ENCODE measurements around the gene ALLC.

ALLC gene

DNA sequence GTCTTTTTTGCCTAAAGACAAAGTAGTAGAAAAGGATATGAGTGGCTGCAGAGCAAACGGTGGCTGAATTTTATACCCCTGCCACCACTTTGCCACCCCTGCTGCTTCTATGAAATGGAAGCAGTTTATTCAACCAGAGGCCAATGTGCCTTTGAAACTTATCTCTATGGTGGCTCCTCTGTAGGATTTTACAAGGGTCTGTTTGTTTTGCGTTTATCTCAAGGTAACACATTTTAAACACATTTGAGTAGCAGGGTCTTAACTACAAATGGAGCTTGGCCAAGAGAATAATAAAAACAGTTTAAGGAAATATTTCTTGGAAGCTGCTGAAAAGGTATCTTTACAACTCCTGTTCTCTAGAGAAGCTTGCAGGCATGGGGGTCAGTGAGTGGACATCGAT, 6.1 kb downstream of the ALLC start:
- no peak overlapping the region for H3K4me3 ChIP-seq (ENCODE audit: low read depth, low read length)
- DNase-seq (ENCODE audit: low read depth, low spot score), result no peak
- in situ Hi-C loops (cut with HindIII; ENCODE audit: low sequenced_read_pairs), result no loop called here
- TF ChIP-seq, protein P1, sequence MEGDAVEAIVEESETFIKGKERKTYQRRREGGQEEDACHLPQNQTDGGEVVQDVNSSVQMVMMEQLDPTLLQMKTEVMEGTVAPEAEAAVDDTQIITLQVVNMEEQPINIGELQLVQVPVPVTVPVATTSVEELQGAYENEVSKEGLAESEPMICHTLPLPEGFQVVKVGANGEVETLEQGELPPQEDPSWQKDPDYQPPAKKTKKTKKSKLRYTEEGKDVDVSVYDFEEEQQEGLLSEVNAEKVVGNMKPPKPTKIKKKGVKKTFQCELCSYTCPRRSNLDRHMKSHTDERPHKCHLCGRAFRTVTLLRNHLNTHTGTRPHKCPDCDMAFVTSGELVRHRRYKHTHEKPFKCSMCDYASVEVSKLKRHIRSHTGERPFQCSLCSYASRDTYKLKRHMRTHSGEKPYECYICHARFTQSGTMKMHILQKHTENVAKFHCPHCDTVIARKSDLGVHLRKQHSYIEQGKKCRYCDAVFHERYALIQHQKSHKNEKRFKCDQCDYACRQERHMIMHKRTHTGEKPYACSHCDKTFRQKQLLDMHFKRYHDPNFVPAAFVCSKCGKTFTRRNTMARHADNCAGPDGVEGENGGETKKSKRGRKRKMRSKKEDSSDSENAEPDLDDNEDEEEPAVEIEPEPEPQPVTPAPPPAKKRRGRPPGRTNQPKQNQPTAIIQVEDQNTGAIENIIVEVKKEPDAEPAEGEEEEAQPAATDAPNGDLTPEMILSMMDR (IDR thresholded peaks at IDR 0.05; ENCODE audit: low read depth, low read length), result no peak

DNA sequence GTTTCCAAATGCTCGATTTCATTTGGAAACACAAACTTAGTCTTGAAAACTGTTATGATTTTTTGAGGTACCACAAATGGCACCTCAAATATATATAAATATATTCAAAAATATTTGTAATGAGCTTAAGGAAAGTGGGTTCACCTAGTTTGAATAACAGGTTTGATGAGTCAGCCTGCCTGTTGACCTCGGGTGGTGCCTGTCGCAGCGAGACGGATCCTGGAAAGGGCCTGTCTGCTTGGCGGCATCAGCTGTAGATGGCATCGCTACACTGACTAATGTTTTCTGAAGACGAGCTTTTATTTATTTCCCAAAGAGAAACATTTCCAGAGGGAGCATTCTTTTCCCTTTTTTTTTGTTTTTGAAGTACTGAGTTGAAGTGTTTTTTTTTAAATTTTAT, 6.9 kb downstream of the ALLC start:
- no peak for DNase-seq (ENCODE audit: low read depth, low spot score)
- TF ChIP-seq, protein P1 (IDR thresholded peaks at IDR 0.05; ENCODE audit: low read depth, low read length), result no peak
- H3K4me3 ChIP-seq (ENCODE audit: low read depth, low read length), result no peak overlapping the region
- in situ Hi-C loops (cut with HindIII; ENCODE audit: low sequenced_read_pairs), result no loop called here

- in situ Hi-C loops (cut with HindIII; ENCODE audit: low sequenced_read_pairs), result no loop called here
- H3K4me3 ChIP-seq (ENCODE audit: low read depth, low read length), result no peak overlapping the region
- TF ChIP-seq, protein P1 (IDR thresholded peaks at IDR 0.05; ENCODE audit: low read depth, low read length), result no peak
- DNase-seq (ENCODE audit: low read depth, low spot score), result no peak
These were observed 8.0 kb downstream of the ALLC start for GRCh38 chr2:3665886-3666612.

- in situ Hi-C loops (cut with HindIII; ENCODE audit: low sequenced_read_pairs), result no loop called here
- TF ChIP-seq, protein P1 (IDR thresholded peaks at IDR 0.05; ENCODE audit: low read depth, low read length), result no peak
- no peak overlapping the region for H3K4me3 ChIP-seq (ENCODE audit: low read depth, low read length)
- no peak for DNase-seq (ENCODE audit: low read depth, low spot score)
These were observed 8.6 kb downstream of the ALLC start for GRCh38 chr2:3666613-3666975.

GRCh38 chr2:3667151-3667631, 9.2 kb downstream of the ALLC start:
- in situ Hi-C loops (cut with HindIII; ENCODE audit: low sequenced_read_pairs), result no loop called here
- TF ChIP-seq, protein P1 (IDR thresholded peaks at IDR 0.05; ENCODE audit: low read depth, low read length), result no peak
- no peak overlapping the region for H3K4me3 ChIP-seq (ENCODE audit: low read depth, low read length)
- DNase-seq (ENCODE audit: low read depth, low spot score), result no peak

- no peak overlapping the region for H3K4me3 ChIP-seq (ENCODE audit: low read depth, low read length)
- DNase-seq (ENCODE audit: low read depth, low spot score), result no peak
- TF ChIP-seq, protein P1 (IDR thresholded peaks at IDR 0.05; ENCODE audit: low read depth, low read length), result no peak
- in situ Hi-C loops (cut with HindIII; ENCODE audit: low sequenced_read_pairs), result no loop called here
These were observed 11.7 kb downstream of the ALLC start for GRCh38 chr2:3669656-3670055.

Measured in astrocyte of the spinal cord (primary cell).